Measurements from ENCODE around the gene SLC15A3.

SLC15A3 gene

GRCh38 chr11:60948250-60948649 lies 3.7 kb downstream of the SLC15A3 start:
- H3K27me3 ChIP-seq (ENCODE audit: control insufficient read depth in 1 of 2, insufficient read depth in 2 of 2, low read length in 2 of 2), result no peaks in the 10 kb centered on the region
- no peaks in the 10 kb centered on the region for H3K36me3 ChIP-seq (ENCODE audit: control insufficient read depth in 1 of 2, insufficient read depth in 2 of 2, low read length in 2 of 2)
- no peak overlapping the region for H3K9ac ChIP-seq (ENCODE audit: low read depth in 1 of 2, low read length in 2 of 2)
- H3K27ac ChIP-seq (ENCODE audit: low read depth, low read length), result no peak overlapping the region
- H3K9me3 ChIP-seq (ENCODE audit: control insufficient read depth in 1 of 2, low read length in 2 of 2), result no peaks in the 10 kb centered on the region
- H3K4me1 ChIP-seq (ENCODE audit: control insufficient read depth in 1 of 2, insufficient read depth in 2 of 2, low read length in 2 of 2), result peaks cover 0 to 12% of the 10 kb centered on the region in 2 donors
- peak overlapping the region in 1 of 2 donors; percentile 1 for H3K4me3 ChIP-seq (ENCODE audit: low read depth in 1 of 2, low read length in 2 of 2)

DNA sequence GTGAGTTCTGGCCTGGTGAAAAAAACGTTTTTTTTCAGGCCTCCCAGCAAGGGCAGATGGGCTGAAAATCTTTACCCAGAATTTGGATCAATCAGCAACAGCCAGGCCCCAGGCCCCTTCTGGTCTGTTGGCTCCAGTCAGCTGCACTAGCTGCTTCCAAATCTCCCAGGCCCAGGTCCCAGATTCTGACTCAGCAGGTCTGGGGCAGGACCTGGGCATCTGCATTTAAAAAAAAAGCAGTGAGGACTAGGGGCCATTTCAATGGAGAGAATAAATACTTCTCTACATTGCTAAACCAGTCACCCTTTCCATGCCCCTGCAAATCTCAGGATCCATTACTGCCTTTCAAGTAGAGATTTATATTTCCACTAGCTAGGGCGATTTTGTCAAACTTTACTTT lies 4.3 kb downstream of the SLC15A3 start:
- no peaks in the 10 kb centered on the region for H3K36me3 ChIP-seq (ENCODE audit: control insufficient read depth in 1 of 2, insufficient read depth in 2 of 2, low read length in 2 of 2)
- H3K4me3 ChIP-seq (ENCODE audit: low read depth in 1 of 2, low read length in 2 of 2), result no peak overlapping the region
- no peaks in the 10 kb centered on the region for H3K9me3 ChIP-seq (ENCODE audit: control insufficient read depth in 1 of 2, low read length in 2 of 2)
- H3K4me1 ChIP-seq (ENCODE audit: control insufficient read depth in 1 of 2, insufficient read depth in 2 of 2, low read length in 2 of 2), result peaks cover 0 to 9% of the 10 kb centered on the region in 2 donors
- H3K9ac ChIP-seq (ENCODE audit: low read depth in 1 of 2, low read length in 2 of 2), result no peak overlapping the region
- H3K27me3 ChIP-seq (ENCODE audit: control insufficient read depth in 1 of 2, insufficient read depth in 2 of 2, low read length in 2 of 2), result no peaks in the 10 kb centered on the region
- H3K27ac ChIP-seq (ENCODE audit: low read depth, low read length), result no peak overlapping the region

- no peaks in the 10 kb centered on the region for H3K27me3 ChIP-seq (ENCODE audit: control insufficient read depth in 1 of 2, insufficient read depth in 2 of 2, low read length in 2 of 2)
- H3K27ac ChIP-seq (ENCODE audit: low read depth, low read length), result no peak overlapping the region
- no peak overlapping the region for H3K4me3 ChIP-seq (ENCODE audit: low read depth in 1 of 2, low read length in 2 of 2)
- peaks cover 0 to 5% of the 10 kb centered on the region in 2 donors for H3K4me1 ChIP-seq (ENCODE audit: control insufficient read depth in 1 of 2, insufficient read depth in 2 of 2, low read length in 2 of 2)
- H3K36me3 ChIP-seq (ENCODE audit: control insufficient read depth in 1 of 2, insufficient read depth in 2 of 2, low read length in 2 of 2), result peaks cover 3 to 5% of the 10 kb centered on the region in 2 donors
- no peak overlapping the region for H3K9ac ChIP-seq (ENCODE audit: low read depth in 1 of 2, low read length in 2 of 2)
- H3K9me3 ChIP-seq (ENCODE audit: control insufficient read depth in 1 of 2, low read length in 2 of 2), result no peaks in the 10 kb centered on the region
Measured at GRCh38 chr11:60946601-60947264, 5.2 kb downstream of the SLC15A3 start.

DNA sequence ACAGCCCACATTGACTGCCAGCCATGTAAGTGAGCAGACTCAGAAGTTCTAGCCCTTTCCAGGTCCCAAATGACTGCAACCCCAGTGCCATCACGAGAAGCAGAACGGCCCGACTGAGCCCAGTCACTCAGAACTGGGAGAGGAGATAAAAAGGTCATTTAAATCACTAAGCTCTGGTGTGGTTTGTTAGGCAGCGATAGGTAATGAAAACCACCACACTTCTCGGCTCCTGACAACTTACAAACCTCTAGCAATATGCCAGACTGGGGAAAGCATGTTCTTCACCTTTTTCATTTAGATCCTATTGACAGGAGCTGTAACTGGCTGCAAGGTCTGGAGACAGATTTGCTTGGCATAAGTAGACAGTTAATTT lies 6.7 kb downstream of the SLC15A3 start:
- no peak overlapping the region for H3K4me3 ChIP-seq (ENCODE audit: low read depth in 1 of 2, low read length in 2 of 2)
- no peak overlapping the region for H3K27ac ChIP-seq (ENCODE audit: low read depth, low read length)
- no peaks in the 10 kb centered on the region for H3K27me3 ChIP-seq (ENCODE audit: control insufficient read depth in 1 of 2, insufficient read depth in 2 of 2, low read length in 2 of 2)
- H3K4me1 ChIP-seq (ENCODE audit: control insufficient read depth in 1 of 2, insufficient read depth in 2 of 2, low read length in 2 of 2), result peaks cover 0 to 3% of the 10 kb centered on the region in 2 donors
- H3K9me3 ChIP-seq (ENCODE audit: control insufficient read depth in 1 of 2, low read length in 2 of 2), result no peaks in the 10 kb centered on the region
- H3K9ac ChIP-seq (ENCODE audit: low read depth in 1 of 2, low read length in 2 of 2), result no peak overlapping the region
- H3K36me3 ChIP-seq (ENCODE audit: control insufficient read depth in 1 of 2, insufficient read depth in 2 of 2, low read length in 2 of 2), result peaks cover 5 to 14% of the 10 kb centered on the region in 2 donors

DNA sequence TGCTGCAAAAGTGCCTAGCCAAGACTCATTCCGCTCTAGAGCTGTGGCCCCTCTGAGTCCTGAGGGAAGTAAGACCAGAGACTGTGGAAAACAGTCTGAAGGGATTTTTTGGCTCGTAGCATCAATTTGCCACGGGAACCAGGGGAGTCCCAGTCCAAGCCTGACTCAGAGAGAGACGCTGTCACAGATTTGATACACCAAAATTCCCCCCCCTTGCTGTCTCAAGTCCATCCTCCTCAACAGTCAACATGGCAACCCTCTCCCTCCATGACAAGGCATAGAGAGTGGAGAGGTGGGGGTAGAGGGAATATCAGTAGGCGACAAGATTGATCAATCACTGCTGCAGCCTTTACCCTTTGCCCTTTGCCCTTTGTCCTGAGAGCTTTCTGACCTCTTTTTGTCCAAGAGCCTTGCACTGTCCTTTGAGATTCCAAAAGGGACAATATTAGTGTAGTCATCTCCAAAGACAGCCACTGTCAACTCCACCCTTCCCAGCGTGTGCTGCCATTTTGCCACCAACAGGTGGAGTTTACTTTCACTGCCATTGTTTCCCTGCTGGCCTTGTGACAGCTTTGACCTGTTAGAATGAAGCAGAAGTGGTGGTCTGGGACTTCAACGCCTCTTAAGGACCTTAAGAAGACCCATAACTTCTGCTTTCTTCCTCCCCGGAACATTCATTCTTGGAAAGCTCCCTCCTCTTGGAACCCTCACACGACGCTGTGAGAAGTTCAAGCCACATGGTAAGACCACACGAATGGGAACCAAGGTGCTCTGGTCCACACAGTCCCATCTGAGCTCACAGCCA lies 7.3 kb downstream of the SLC15A3 start:
- Histone ChIP-seq H3K9ac (ENCODE audit: low read depth in 1 of 2, low read length in 2 of 2) (no peak overlapping the region), H3K9me3 (ENCODE audit: control insufficient read depth in 1 of 2, low read length in 2 of 2) (no peaks in the 10 kb centered on the region), H3K4me3 (ENCODE audit: low read depth in 1 of 2, low read length in 2 of 2) (no peak overlapping the region), H3K27ac (ENCODE audit: low read depth, low read length) (no peak overlapping the region), H3K36me3 (ENCODE audit: control insufficient read depth in 1 of 2, insufficient read depth in 2 of 2, low read length in 2 of 2) (peaks cover 5 to 18% of the 10 kb centered on the region in 2 donors), H3K4me1 (ENCODE audit: control insufficient read depth in 1 of 2, insufficient read depth in 2 of 2, low read length in 2 of 2) (peaks cover 0 to 3% of the 10 kb centered on the region in 2 donors), H3K27me3 (ENCODE audit: control insufficient read depth in 1 of 2, insufficient read depth in 2 of 2, low read length in 2 of 2) (no peaks in the 10 kb centered on the region)

- H3K9ac ChIP-seq (ENCODE audit: low read depth in 1 of 2, low read length in 2 of 2), result no peak overlapping the region
- H3K4me3 ChIP-seq (ENCODE audit: low read depth in 1 of 2, low read length in 2 of 2), result no peak overlapping the region
- no peaks in the 10 kb centered on the region for H3K4me1 ChIP-seq (ENCODE audit: control insufficient read depth in 1 of 2, insufficient read depth in 2 of 2, low read length in 2 of 2)
- H3K9me3 ChIP-seq (ENCODE audit: control insufficient read depth in 1 of 2, low read length in 2 of 2), result no peaks in the 10 kb centered on the region
- H3K27me3 ChIP-seq (ENCODE audit: control insufficient read depth in 1 of 2, insufficient read depth in 2 of 2, low read length in 2 of 2), result no peaks in the 10 kb centered on the region
- H3K27ac ChIP-seq (ENCODE audit: low read depth, low read length), result no peak overlapping the region
- H3K36me3 ChIP-seq (ENCODE audit: control insufficient read depth in 1 of 2, insufficient read depth in 2 of 2, low read length in 2 of 2), result peaks cover 5 to 25% of the 10 kb centered on the region in 2 donors
Measured at GRCh38 chr11:60942970-60943565, 8.9 kb downstream of the SLC15A3 start.

GRCh38 chr11:60942219-60942618 lies 9.8 kb downstream of the SLC15A3 start:
- H3K4me1 ChIP-seq (ENCODE audit: control insufficient read depth in 1 of 2, insufficient read depth in 2 of 2, low read length in 2 of 2), result no peaks in the 10 kb centered on the region
- H3K9me3 ChIP-seq (ENCODE audit: control insufficient read depth in 1 of 2, low read length in 2 of 2), result no peaks in the 10 kb centered on the region
- H3K9ac ChIP-seq (ENCODE audit: low read depth in 1 of 2, low read length in 2 of 2), result no peak overlapping the region
- peaks cover 5 to 25% of the 10 kb centered on the region in 2 donors for H3K36me3 ChIP-seq (ENCODE audit: control insufficient read depth in 1 of 2, insufficient read depth in 2 of 2, low read length in 2 of 2)
- H3K27ac ChIP-seq (ENCODE audit: low read depth, low read length), result no peak overlapping the region
- H3K27me3 ChIP-seq (ENCODE audit: control insufficient read depth in 1 of 2, insufficient read depth in 2 of 2, low read length in 2 of 2), result no peaks in the 10 kb centered on the region
- no peak overlapping the region for H3K4me3 ChIP-seq (ENCODE audit: low read depth in 1 of 2, low read length in 2 of 2)

GRCh38 chr11:60941371-60942119 lies 10.4 kb downstream of the SLC15A3 start:
- Histone ChIP-seq H3K36me3 (ENCODE audit: control insufficient read depth in 1 of 2, insufficient read depth in 2 of 2, low read length in 2 of 2) (peaks cover 5 to 25% of the 10 kb centered on the region in 2 donors), H3K9ac (ENCODE audit: low read depth in 1 of 2, low read length in 2 of 2) (no peak overlapping the region), H3K4me1 (ENCODE audit: control insufficient read depth in 1 of 2, insufficient read depth in 2 of 2, low read length in 2 of 2) (no peaks in the 10 kb centered on the region), H3K9me3 (ENCODE audit: control insufficient read depth in 1 of 2, low read length in 2 of 2) (no peaks in the 10 kb centered on the region), H3K4me3 (ENCODE audit: low read depth in 1 of 2, low read length in 2 of 2) (no peak overlapping the region), H3K27ac (ENCODE audit: low read depth, low read length) (no peak overlapping the region), H3K27me3 (ENCODE audit: control insufficient read depth in 1 of 2, insufficient read depth in 2 of 2, low read length in 2 of 2) (no peaks in the 10 kb centered on the region)

GRCh38 chr11:60939855-60940254 lies 12.1 kb downstream of the SLC15A3 start:
- no peak overlapping the region for H3K9ac ChIP-seq (ENCODE audit: low read depth in 1 of 2, low read length in 2 of 2)
- H3K9me3 ChIP-seq (ENCODE audit: control insufficient read depth in 1 of 2, low read length in 2 of 2), result no peaks in the 10 kb centered on the region
- H3K27me3 ChIP-seq (ENCODE audit: control insufficient read depth in 1 of 2, insufficient read depth in 2 of 2, low read length in 2 of 2), result no peaks in the 10 kb centered on the region
- H3K4me3 ChIP-seq (ENCODE audit: low read depth in 1 of 2, low read length in 2 of 2), result no peak overlapping the region
- no peak overlapping the region for H3K27ac ChIP-seq (ENCODE audit: low read depth, low read length)
- H3K4me1 ChIP-seq (ENCODE audit: control insufficient read depth in 1 of 2, insufficient read depth in 2 of 2, low read length in 2 of 2), result no peaks in the 10 kb centered on the region
- H3K36me3 ChIP-seq (ENCODE audit: control insufficient read depth in 1 of 2, insufficient read depth in 2 of 2, low read length in 2 of 2), result peaks cover 5 to 25% of the 10 kb centered on the region in 2 donors
